ENCODE results near the gene TXN.

The TXN gene

DNA sequence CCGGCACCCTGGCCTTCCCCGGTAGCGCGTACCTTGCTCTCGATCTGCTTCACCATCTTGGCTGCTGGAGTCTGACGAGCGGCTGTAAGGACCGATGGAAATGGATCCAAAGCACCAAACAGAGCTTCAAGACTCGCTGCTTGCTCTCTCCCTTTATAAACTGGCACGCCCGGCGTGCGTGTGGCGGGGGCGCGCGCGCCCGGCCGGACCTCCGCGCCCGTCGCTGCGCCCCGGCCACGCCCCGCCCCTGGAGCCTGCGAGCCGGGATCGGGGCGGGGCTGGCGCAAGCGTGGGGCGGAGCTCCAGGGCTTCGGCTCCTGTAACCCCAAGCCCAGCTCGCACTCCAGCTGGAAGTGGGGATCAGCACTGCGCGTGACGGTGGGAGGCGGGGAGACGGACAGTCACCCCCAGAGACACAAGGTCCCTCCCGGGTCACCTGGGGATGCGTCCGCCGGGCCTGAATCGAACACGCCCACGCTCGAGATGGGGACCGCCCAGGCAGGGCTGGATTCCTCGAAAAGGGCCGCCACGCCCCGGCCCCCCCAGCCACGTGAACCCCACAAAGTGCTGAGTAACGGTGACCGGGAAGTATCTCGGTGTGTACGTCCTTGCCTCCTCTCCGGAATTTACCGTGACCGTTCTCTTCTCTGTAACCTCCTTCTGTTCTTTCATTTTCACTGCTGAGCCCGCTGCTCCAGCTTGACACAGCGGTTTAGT lies at the start of gene TXN:
Gene TXN (minus strand): TSS at position 128 of the 717 bp plus-strand sequence. CDS start 72 bp downstream, at position 56.
- peak; percentile 55 for DNase-seq (ENCODE audit: low read depth in 2 of 2)

DNA sequence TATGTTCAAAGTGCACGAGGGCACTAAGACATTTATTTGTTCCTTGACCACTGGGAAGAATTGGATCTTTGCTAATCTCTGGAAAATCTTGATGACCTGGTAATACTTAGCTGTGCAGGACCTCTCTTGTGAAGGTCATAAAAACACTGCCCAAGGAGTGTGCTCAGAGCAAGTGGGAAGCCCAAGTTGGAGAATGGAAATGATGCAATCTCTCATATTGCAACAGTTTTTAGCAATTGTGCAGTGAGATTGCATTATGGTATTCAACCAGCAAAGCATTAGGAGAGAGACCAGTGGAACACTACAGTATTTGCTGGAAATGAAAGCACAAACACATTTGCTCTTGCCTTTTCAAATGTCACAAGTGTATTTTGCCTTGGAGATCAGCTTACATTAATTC lies 46.8 kb upstream of the TXN start:
- DNase-seq (ENCODE audit: low read depth in 2 of 2): no peak

DNA sequence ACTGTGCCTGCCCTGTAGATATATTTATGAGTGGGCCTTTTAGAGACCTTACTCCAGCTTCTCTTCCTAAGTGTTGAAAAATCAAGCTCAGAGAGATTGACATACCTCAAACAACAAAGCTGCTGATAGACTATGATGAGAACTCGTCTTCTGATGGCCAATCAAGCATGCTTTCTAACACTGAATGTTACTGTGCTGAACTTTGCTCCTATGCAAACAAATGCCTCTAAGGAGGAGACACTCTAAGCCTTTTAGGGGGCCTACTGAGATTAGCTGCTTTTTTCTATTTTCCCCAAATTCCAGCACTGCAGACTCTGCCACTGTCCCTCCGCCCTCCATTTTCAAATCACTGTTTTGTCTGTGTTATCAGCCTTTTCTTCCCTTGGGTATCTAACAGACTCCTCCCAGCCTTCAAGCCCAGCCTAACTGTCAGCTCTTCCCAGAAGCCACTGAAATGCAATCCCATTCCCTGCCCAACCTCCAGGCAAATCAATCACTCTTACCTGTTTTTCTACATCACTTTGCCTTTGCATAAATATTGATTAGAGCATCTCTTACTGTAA lies 41.8 kb upstream of the TXN start:
- DNase-seq (ENCODE audit: low read depth in 2 of 2): no peak

- DNase-seq (ENCODE audit: low read depth in 2 of 2): no peak
These were observed 36.9 kb upstream of the TXN start for GRCh38 chr9:110293248-110293647.

- DNase-seq (ENCODE audit: low read depth in 2 of 2): no peak
These were observed 35.7 kb upstream of the TXN start for GRCh38 chr9:110291921-110292557.

GRCh38 chr9:110290001-110290400 lies 33.7 kb upstream of the TXN start:
- no peak for DNase-seq (ENCODE audit: low read depth in 2 of 2)

DNA sequence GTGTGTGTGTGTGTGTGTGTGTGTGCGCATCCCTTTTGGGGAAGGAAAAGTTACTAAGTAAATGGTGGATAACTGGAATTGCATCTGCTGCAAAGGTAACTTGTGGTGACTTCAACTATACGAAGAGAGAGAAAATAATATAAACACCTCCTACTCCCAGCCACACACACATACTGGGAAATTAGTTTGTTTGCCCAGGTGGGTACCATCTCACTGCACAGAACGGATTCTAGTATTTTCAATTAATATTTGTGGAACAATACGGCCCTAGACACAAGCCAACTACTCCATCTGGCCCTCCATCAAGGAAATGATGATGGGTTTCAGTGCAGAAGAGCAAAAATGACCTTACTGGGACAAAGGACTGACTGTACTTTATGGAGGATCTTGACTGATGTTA lies 32.2 kb upstream of the TXN start:
- DNase-seq (ENCODE audit: low read depth in 2 of 2): no peak

- no peak for DNase-seq (ENCODE audit: low read depth in 2 of 2)
These were observed 31.0 kb upstream of the TXN start for GRCh38 chr9:110287289-110287680.

- DNase-seq (ENCODE audit: low read depth in 2 of 2): no peak
These were observed 28.0 kb upstream of the TXN start for GRCh38 chr9:110284211-110284844.

- DNase-seq (ENCODE audit: low read depth in 2 of 2): no peak
These were observed 27.4 kb upstream of the TXN start for GRCh38 chr9:110283751-110284150.

GRCh38 chr9:110282739-110283081 lies 26.4 kb upstream of the TXN start:
- no peak for DNase-seq (ENCODE audit: low read depth in 2 of 2)

- no peak for DNase-seq (ENCODE audit: low read depth in 2 of 2)
These were observed 25.9 kb upstream of the TXN start for GRCh38 chr9:110282018-110282738.

DNA sequence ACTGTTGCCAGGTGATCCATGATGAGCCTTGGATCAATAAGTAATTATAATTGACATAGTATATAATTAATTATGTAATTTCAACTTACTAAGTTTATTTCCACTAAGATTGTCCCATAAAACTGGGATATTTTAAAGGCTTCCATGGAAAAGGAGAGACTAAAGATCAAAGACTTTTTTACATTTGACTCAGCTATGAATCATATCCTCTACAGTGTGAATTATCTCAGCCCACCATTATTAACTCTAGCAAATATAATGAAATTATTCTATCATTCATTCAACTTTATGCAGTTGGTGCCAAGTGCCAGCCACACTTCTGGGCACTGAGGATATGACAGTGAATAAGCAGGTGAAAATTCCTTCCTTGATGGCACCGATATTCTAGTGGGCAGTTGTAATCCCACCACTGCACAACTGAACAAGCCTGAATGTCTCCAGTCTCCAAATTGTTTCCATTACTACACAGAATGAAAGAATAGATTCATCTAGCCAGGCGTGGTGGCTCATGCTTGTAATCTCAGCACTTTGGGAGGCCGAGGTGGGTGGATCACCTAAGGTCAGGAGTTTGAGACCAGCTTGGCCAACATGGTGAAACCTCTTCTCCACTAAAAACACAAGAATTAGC lies 21.9 kb upstream of the TXN start:
- DNase-seq (ENCODE audit: low read depth in 2 of 2): no peak

- no peak for DNase-seq (ENCODE audit: low read depth in 2 of 2)
These were observed 20.5 kb upstream of the TXN start for GRCh38 chr9:110276781-110277180.

DNA sequence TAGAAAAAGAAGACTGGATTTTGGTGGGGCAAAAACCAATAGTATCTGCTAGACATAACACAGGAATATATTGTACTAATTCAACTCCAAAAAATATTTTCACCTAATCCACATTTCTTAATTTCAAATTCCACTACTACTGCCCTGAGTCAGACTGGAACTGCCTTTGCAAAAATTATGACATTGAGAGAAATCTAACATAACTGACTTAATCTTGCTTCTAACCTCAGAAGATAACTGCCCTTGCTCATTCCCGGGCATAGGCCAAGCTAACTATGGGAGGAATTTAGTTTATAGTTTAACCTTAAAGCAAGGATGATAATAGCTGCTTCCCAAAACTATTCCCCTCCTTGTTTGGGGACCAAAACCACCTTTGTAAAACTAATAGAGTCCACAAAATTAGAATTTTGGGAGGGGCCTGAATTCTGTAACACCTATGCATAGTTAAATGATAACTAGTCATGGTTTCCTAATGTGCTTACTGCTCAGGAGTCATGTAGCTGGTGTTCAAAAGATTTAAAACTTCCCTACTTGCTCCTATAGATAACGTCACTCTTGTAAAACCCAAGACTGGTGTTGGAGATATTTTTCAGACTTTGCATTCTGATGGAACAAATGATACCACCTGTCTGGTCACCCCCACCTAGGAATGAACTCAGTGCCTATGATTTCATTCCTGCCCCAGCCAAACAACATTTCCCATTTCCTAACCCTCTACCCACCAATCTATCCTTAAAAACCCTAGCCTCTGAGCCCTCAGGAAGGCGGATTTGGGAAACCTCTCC lies 14.1 kb upstream of the TXN start:
- DNase-seq (ENCODE audit: low read depth in 2 of 2): no peak

GRCh38 chr9:110266795-110267194 lies 10.5 kb upstream of the TXN start:
- no peak for DNase-seq (ENCODE audit: low read depth in 2 of 2)

DNA sequence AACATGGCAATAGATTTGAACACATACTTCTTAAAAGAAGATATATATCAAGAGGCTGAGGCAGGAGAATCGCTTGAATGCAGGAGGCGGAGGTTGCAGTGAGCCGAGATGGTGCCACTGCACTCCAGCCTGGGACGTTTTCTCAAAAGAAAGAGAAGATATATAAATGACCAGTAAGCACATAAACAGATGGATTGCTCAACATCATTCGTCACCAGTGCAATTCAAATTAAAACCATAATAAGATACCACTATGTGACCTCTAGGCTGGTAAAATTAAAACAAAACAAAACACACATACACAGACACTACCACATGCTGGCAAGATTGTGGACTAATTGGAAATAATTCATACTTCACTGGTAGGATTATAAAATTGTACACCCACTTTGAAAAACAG lies 5.3 kb upstream of the TXN start:
- DNase-seq (ENCODE audit: low read depth in 2 of 2): no peak

DNA sequence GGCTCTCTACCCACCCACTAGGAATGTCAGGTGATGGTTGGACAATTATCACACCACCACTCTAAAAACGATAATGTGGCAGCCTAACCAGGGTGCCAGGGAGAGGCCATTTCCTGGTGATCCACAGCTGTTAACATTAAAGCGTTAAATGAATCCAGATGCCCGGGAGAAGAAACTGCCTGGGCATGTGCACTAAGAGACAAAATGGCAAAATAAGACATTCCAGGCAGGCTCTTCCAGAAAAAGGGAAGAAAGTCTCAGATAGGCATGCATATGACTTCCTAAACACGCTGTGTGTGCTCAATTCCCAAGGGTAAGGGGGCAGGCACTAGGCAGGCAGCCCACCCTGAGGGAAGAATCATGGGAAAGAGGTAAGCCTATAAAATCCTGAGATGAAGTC lies 4.6 kb upstream of the TXN start:
- no peak for DNase-seq (ENCODE audit: low read depth in 2 of 2)

DNA sequence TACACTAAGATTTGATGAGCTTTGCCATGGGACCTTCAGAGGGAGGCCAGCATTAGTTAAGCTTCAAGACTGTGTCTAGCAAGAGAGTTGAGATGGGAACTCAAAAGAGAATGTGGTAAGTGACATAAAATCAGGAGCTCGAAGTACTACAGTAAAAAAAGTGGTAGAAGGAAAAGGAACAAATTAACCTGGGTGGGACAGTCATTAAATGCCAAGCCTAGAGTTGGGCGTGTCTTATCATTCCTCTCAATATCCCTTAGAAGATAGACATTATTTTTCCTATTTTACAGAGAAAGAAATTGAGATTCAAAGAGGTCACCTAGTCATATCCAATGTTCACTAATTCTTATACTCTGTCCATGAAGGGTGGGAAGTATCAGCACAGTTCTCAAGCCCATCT lies 3.3 kb upstream of the TXN start:
- no peak for DNase-seq (ENCODE audit: low read depth in 2 of 2)

DNA sequence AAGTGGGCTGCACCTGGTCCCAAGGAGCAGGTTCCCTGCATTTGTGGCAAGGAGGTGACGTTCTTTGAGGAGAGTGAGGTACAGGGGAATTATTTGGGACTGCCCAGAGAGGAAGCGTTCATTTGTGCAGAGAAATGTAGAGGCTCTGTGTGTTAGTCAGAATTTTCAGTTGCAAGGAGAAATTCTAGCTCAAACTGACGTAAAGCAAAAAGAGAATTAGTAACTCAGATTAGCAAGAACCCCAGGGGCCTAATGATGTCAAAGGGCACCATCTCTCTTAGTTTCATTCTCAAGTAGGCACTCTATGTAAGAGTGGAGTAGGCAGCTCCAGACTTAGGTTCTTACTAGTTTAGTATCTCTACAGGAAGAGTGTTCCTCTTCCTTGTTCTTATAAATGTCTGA lies 2.4 kb upstream of the TXN start:
- no peak for DNase-seq (ENCODE audit: low read depth in 2 of 2)

DNA sequence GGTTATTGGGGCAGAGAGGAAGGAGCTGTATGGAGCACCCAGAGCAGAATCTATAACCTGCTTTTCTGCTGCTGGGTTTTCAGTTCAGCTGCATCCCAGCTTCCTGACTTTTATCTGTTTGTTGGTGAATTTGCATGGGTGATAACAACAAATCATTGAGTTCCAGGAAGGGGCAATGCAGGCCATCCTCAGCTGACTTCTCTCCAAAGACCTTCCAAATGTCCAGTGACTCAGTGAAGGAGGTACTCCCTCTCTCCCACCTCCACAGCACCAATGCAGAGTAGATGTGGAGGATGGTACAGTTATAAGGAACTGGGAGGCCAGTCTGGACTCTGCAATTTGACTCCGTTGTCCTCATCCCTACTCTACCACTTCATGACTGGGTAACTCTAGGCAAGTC lies 1.6 kb upstream of the TXN start:
- DNase-seq (ENCODE audit: low read depth in 2 of 2): no peak
